ENCODE data around the gene HOXD4.

Gene HOXD4

GRCh38 chr2:176184749-176185148 lies 33.4 kb downstream of the HOXD4 start:
- Histone ChIP-seq H3K4me1 (ENCODE audit: insufficient read depth, low read length) (peaks cover 10% of the 10 kb centered on the region), H3K9me3 (ENCODE audit: low read length) (no peaks in the 10 kb centered on the region), H3K27me3 (ENCODE audit: control insufficient read depth in 1 of 2, insufficient read depth in 2 of 2, low read length in 2 of 2) (peaks cover 12 to 24% of the 10 kb centered on the region in 2 donors), H3K9ac (ENCODE audit: low read length) (no peak overlapping the region), H3K4me3 (ENCODE audit: low read depth in 1 of 2, low read length in 2 of 2) (no peak overlapping the region), H3K27ac (ENCODE audit: low read depth, low read length) (no peak overlapping the region), H3K36me3 (ENCODE audit: insufficient read depth, low read length) (no peaks in the 10 kb centered on the region)

GRCh38 chr2:176186024-176186423 lies 34.7 kb downstream of the HOXD4 start:
- Histone ChIP-seq H3K4me3 (ENCODE audit: low read depth in 1 of 2, low read length in 2 of 2) (no peak overlapping the region), H3K36me3 (ENCODE audit: insufficient read depth, low read length) (no peaks in the 10 kb centered on the region), H3K27ac (ENCODE audit: low read depth, low read length) (no peak overlapping the region), H3K9ac (ENCODE audit: low read length) (no peak overlapping the region), H3K27me3 (ENCODE audit: control insufficient read depth in 1 of 2, insufficient read depth in 2 of 2, low read length in 2 of 2) (peaks cover 14 to 34% of the 10 kb centered on the region in 2 donors), H3K9me3 (ENCODE audit: low read length) (no peaks in the 10 kb centered on the region), H3K4me1 (ENCODE audit: insufficient read depth, low read length) (peaks cover 13% of the 10 kb centered on the region)

GRCh38 chr2:176187200-176187898 lies 36.0 kb downstream of the HOXD4 start:
- no peaks in the 10 kb centered on the region for H3K9me3 ChIP-seq (ENCODE audit: low read length)
- H3K27me3 ChIP-seq (ENCODE audit: control insufficient read depth in 1 of 2, insufficient read depth in 2 of 2, low read length in 2 of 2), result peaks cover 13 to 37% of the 10 kb centered on the region in 2 donors
- H3K4me3 ChIP-seq (ENCODE audit: low read depth in 1 of 2, low read length in 2 of 2), result peak overlapping the region; percentile 70 to 76
- H3K36me3 ChIP-seq (ENCODE audit: insufficient read depth, low read length), result no peaks in the 10 kb centered on the region
- H3K9ac ChIP-seq (ENCODE audit: low read length), result no peak overlapping the region
- H3K27ac ChIP-seq (ENCODE audit: low read depth, low read length), result no peak overlapping the region
- H3K4me1 ChIP-seq (ENCODE audit: insufficient read depth, low read length), result peaks cover 13% of the 10 kb centered on the region

GRCh38 chr2:176187899-176188773 lies 36.8 kb downstream of the HOXD4 start, which contains the start of gene HOXD1:
HOXD1 (plus strand) TSS chr2:176188668; CDS start chr2:176188802, 134 bp downstream.
- Histone ChIP-seq H3K4me1 (ENCODE audit: insufficient read depth, low read length) (peaks cover 13% of the 10 kb centered on the region), H3K4me3 (ENCODE audit: low read depth in 1 of 2, low read length in 2 of 2) (peak within 1 kb of the TSS; percentile 70 to 76), H3K36me3 (ENCODE audit: insufficient read depth, low read length) (no peaks in the 10 kb centered on the region), H3K9me3 (ENCODE audit: low read length) (no peaks in the 10 kb centered on the region), H3K27me3 (ENCODE audit: control insufficient read depth in 1 of 2, insufficient read depth in 2 of 2, low read length in 2 of 2) (peaks cover 20 to 37% of the 10 kb centered on the region in 2 donors), H3K27ac (ENCODE audit: low read depth, low read length) (no peak within 1 kb of the TSS), H3K9ac (ENCODE audit: low read length) (no peak within 1 kb of the TSS)

GRCh38 chr2:176188774-176189680 lies 37.7 kb downstream of the HOXD4 start:
- Histone ChIP-seq H3K27me3 (ENCODE audit: control insufficient read depth in 1 of 2, insufficient read depth in 2 of 2, low read length in 2 of 2) (peaks cover 20 to 37% of the 10 kb centered on the region in 2 donors), H3K9ac (ENCODE audit: low read length) (no peak overlapping the region), H3K4me3 (ENCODE audit: low read depth in 1 of 2, low read length in 2 of 2) (peak overlapping the region; percentile 70 to 76), H3K9me3 (ENCODE audit: low read length) (no peaks in the 10 kb centered on the region), H3K36me3 (ENCODE audit: insufficient read depth, low read length) (no peaks in the 10 kb centered on the region), H3K27ac (ENCODE audit: low read depth, low read length) (no peak overlapping the region), H3K4me1 (ENCODE audit: insufficient read depth, low read length) (peaks cover 13% of the 10 kb centered on the region)

GRCh38 chr2:176189681-176190641 lies 38.6 kb downstream of the HOXD4 start:
- peaks cover 20 to 37% of the 10 kb centered on the region in 2 donors for H3K27me3 ChIP-seq (ENCODE audit: control insufficient read depth in 1 of 2, insufficient read depth in 2 of 2, low read length in 2 of 2)
- peaks cover 13% of the 10 kb centered on the region for H3K4me1 ChIP-seq (ENCODE audit: insufficient read depth, low read length)
- H3K4me3 ChIP-seq (ENCODE audit: low read depth in 1 of 2, low read length in 2 of 2), result peak overlapping the region in 1 of 2 donors; percentile 15
- H3K9ac ChIP-seq (ENCODE audit: low read length), result no peak overlapping the region
- no peaks in the 10 kb centered on the region for H3K36me3 ChIP-seq (ENCODE audit: insufficient read depth, low read length)
- no peaks in the 10 kb centered on the region for H3K9me3 ChIP-seq (ENCODE audit: low read length)
- no peak overlapping the region for H3K27ac ChIP-seq (ENCODE audit: low read depth, low read length)

- no peak overlapping the region for H3K27ac ChIP-seq (ENCODE audit: low read depth, low read length)
These were observed 41.0 kb downstream of the HOXD4 start for GRCh38 chr2:176192351-176192750.

GRCh38 chr2:176193048-176193447 lies 41.7 kb downstream of the HOXD4 start:
- Histone ChIP-seq H3K27ac (ENCODE audit: low read depth, low read length) (no peak overlapping the region), H3K27me3 (ENCODE audit: control insufficient read depth in 1 of 2, insufficient read depth in 2 of 2, low read length in 2 of 2) (peaks cover 16 to 31% of the 10 kb centered on the region in 2 donors), H3K4me1 (ENCODE audit: insufficient read depth, low read length) (peaks cover 8% of the 10 kb centered on the region), H3K36me3 (ENCODE audit: insufficient read depth, low read length) (no peaks in the 10 kb centered on the region), H3K4me3 (ENCODE audit: low read depth in 1 of 2, low read length in 2 of 2) (no peak overlapping the region), H3K9me3 (ENCODE audit: low read length) (no peaks in the 10 kb centered on the region), H3K9ac (ENCODE audit: low read length) (no peak overlapping the region)

More at GRCh38 chr2:176192351-176192750, 41.0 kb downstream of the HOXD4 start:
- Histone ChIP-seq H3K9ac (ENCODE audit: low read length) (no peak overlapping the region), H3K9me3 (ENCODE audit: low read length) (no peaks in the 10 kb centered on the region), H3K27me3 (ENCODE audit: control insufficient read depth in 1 of 2, insufficient read depth in 2 of 2, low read length in 2 of 2) (peaks cover 19 to 37% of the 10 kb centered on the region in 2 donors), H3K4me1 (ENCODE audit: insufficient read depth, low read length) (peaks cover 13% of the 10 kb centered on the region), H3K4me3 (ENCODE audit: low read depth in 1 of 2, low read length in 2 of 2) (no peak overlapping the region), H3K36me3 (ENCODE audit: insufficient read depth, low read length) (no peaks in the 10 kb centered on the region)

- H3K9me3 ChIP-seq (ENCODE audit: low read length), result no peaks in the 10 kb centered on the region
- no peaks in the 10 kb centered on the region for H3K27me3 ChIP-seq (ENCODE audit: control insufficient read depth in 1 of 2, insufficient read depth in 2 of 2, low read length in 2 of 2)
- no peak overlapping the region for H3K9ac ChIP-seq (ENCODE audit: low read length)
- H3K27ac ChIP-seq (ENCODE audit: low read depth, low read length), result no peak overlapping the region
- H3K4me1 ChIP-seq (ENCODE audit: insufficient read depth, low read length), result no peaks in the 10 kb centered on the region
- H3K36me3 ChIP-seq (ENCODE audit: insufficient read depth, low read length), result no peaks in the 10 kb centered on the region
- H3K4me3 ChIP-seq (ENCODE audit: low read depth in 1 of 2, low read length in 2 of 2), result no peak overlapping the region
These were observed 48.6 kb downstream of the HOXD4 start for GRCh38 chr2:176199902-176200301.

- Histone ChIP-seq H3K27me3 (ENCODE audit: control insufficient read depth in 1 of 2, insufficient read depth in 2 of 2, low read length in 2 of 2) (no peaks in the 10 kb centered on the region), H3K27ac (ENCODE audit: low read depth, low read length) (no peak overlapping the region)
These were observed 49.6 kb downstream of the HOXD4 start for GRCh38 chr2:176200971-176201370.

More at GRCh38 chr2:176200971-176201370, 49.6 kb downstream of the HOXD4 start:
- no peaks in the 10 kb centered on the region for H3K4me1 ChIP-seq (ENCODE audit: insufficient read depth, low read length)
- H3K9ac ChIP-seq (ENCODE audit: low read length), result no peak overlapping the region
- H3K9me3 ChIP-seq (ENCODE audit: low read length), result no peaks in the 10 kb centered on the region
- no peaks in the 10 kb centered on the region for H3K36me3 ChIP-seq (ENCODE audit: insufficient read depth, low read length)
- no peak overlapping the region for H3K4me3 ChIP-seq (ENCODE audit: low read depth in 1 of 2, low read length in 2 of 2)

Measured in muscle layer of colon (tissue), 2 donors.